Prostate gland (tissue), 2 donors: Measurements from ENCODE around the gene AK3. TPM values are rescaled to one million over a fixed set of nuclear protein-coding genes. Genes with fewer than 3 reads are reported as not detected.
"Not testable (repeated sequence)": the region's sequence is repeated elsewhere in the genome, so short reads cannot be mapped to it uniquely, and the experiment has no call there.

Source experiments
- DNase-seq: peaks from one replicate; pipeline ENCODE4 v3.0.0-alpha.2; 2019; ENCODE audit warnings: low spot score
- H3K27ac ChIP-seq, 2 donors: fragments of 200-600 bp; sonication (generic); 2 replicates each; pipeline ENCODE4 v1.5.1; 2017 to 2019
- H3K27me3 ChIP-seq: fragments of 200-600 bp; sonication (generic); replicated peaks from 2 replicates; pipeline ENCODE4 v1.5.1; 2019; ENCODE audit not compliant: insufficient read depth
- H3K36me3 ChIP-seq, 2 donors: fragments of 200-600 bp; sonication (generic); 1 replicate in 1 of 2; 2 replicates in 1 of 2; pipeline versions ENCODE4 v1.5.1 to v1.8.1; 2017 to 2019
- H3K4me1 ChIP-seq: fragments of 200-600 bp; sonication (generic); replicated peaks from 2 replicates; pipeline ENCODE4 v1.5.1; 2019
- H3K4me3 ChIP-seq, 2 donors: fragments of 200-600 bp; sonication (generic); 2 replicates each; pipeline ENCODE4 v1.5.1; 2017 to 2019
- H3K9me3 ChIP-seq: fragments of 200-600 bp; sonication (generic); 2 replicates; pipeline ENCODE4 v1.5.1; 2017
- POLR2A ChIP-seq: fragments of 450-650 bp; IDR thresholded peaks from one replicate; pipeline ENCODE4 v1.6.1; 2016; ENCODE audit warnings: antibody characterized with exemption, mild to moderate bottlenecking
- POLR2AphosphoS5 ChIP-seq: sonication (generic); formaldehyde crosslinking; IDR thresholded peaks from one replicate; pipeline ENCODE4 v1.6.1; 2017; ENCODE audit warnings: antibody characterized with exemption
- WGBS: methylation state at CpG from one replicate; pipeline ENCODE4 v1.1.5; 2018; 5-methylcytosine and 5-hydroxymethylcytosine counted together
- intact Hi-C: fragments of 100-400 bp; cut with DNase I; formaldehyde crosslinking; loops from one replicate; pipeline ENCODE4 v1.14.2; 2022
- total RNA-seq, 2 donors: library from RNA; depleted of rRNA; stranded (reverse); fragments of >200 nt; gene quantifications; one replicate each; pipeline ENCODE4 v1.1.0, GENCODE V29; 2016
- TF ChIP-seq, protein P1 (sequence below), 4 experiments: fragments of 200-600 bp in 2 of 4; fragments of 450-650 bp in 2 of 4; sonication (generic) in 2 of 4; IDR thresholded peaks; 1 replicate in 3 of 4; 2 replicates in 1 of 4; pipeline ENCODE4 v1.5.1; 2016 to 2019; ENCODE audit warnings: antibody characterized with exemption in 4 of 4, mild to moderate bottlenecking in 2 of 4, moderate library complexity in 2 of 4

AK3 gene
- total RNA-seq, 2 donors from 2014 or later: 44.8 to 74.3 TPM

DNA sequence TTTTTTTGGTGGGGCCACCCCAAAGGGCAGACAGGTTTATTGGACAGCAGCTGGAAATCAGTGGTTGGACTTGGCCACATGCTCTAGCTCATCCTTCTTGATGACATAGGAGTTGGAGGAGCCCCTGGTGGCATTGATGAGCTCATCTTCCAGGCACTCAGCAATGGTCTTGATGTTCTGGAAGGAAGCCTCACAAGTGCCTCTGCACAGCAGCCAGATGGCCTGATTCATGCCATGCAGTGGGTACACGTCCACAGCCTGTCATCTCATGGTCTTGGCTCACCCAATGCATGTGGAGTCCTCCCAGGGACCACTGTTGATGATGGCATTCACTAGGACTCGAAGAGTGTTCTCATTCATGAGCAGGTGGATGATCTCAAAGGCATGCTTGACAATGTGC, 40.4 kb upstream of the AK3 start:
- Histone ChIP-seq H3K36me3 (no peaks in the 10 kb centered on the region), H3K9me3 (no peaks in the 10 kb centered on the region), H3K4me1 (no peaks in the 10 kb centered on the region), H3K27ac (no peak overlapping the region), H3K27me3 (no peaks in the 10 kb centered on the region), H3K4me3 (no peak overlapping the region)
- no peak for DNase-seq
- no peak for TF ChIP-seq POLR2AphosphoS5
- TF ChIP-seq, protein P1, sequence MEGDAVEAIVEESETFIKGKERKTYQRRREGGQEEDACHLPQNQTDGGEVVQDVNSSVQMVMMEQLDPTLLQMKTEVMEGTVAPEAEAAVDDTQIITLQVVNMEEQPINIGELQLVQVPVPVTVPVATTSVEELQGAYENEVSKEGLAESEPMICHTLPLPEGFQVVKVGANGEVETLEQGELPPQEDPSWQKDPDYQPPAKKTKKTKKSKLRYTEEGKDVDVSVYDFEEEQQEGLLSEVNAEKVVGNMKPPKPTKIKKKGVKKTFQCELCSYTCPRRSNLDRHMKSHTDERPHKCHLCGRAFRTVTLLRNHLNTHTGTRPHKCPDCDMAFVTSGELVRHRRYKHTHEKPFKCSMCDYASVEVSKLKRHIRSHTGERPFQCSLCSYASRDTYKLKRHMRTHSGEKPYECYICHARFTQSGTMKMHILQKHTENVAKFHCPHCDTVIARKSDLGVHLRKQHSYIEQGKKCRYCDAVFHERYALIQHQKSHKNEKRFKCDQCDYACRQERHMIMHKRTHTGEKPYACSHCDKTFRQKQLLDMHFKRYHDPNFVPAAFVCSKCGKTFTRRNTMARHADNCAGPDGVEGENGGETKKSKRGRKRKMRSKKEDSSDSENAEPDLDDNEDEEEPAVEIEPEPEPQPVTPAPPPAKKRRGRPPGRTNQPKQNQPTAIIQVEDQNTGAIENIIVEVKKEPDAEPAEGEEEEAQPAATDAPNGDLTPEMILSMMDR (IDR thresholded peaks at IDR 0.05): no peak
- TF ChIP-seq POLR2A: no peak
- intact Hi-C loops: no loop called here
- 100% methylated on average over 1 of the region's 2 CpGs for WGBS

DNA sequence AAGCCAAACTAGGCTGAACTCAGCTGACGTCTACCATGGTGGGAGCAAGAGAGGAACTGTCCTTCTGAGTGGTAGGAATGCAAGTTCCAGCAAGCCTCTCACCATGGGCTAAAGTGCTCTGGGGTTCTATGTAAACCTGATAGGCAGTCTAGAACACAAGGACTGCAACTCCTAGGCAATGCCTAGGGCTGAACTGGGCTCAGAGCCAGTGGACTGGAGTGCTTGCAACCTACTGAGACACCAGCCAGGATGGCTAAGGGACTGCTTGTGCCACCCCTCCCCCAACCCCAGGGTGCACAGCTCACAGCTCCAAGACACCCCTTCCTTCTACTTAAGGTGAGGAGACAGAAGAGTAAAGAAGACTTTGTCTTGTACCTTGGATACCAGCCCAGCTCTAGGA, 39.6 kb upstream of the AK3 start:
- DNase-seq: no peak
- Histone ChIP-seq H3K36me3 (no peaks in the 10 kb centered on the region), H3K4me3 (no peak overlapping the region), H3K27ac (no peak overlapping the region), H3K27me3 (no peaks in the 10 kb centered on the region), H3K4me1 (no peaks in the 10 kb centered on the region), H3K9me3 (no peaks in the 10 kb centered on the region)
- TF ChIP-seq, protein P1 (IDR thresholded peaks at IDR 0.05): no peak
- TF ChIP-seq POLR2AphosphoS5 (no peak), POLR2A (no peak)
- intact Hi-C loops: no loop called here
- whole genome bisulfite sequencing: 86% methylated on average over 1 of the region's 1 CpG

DNA sequence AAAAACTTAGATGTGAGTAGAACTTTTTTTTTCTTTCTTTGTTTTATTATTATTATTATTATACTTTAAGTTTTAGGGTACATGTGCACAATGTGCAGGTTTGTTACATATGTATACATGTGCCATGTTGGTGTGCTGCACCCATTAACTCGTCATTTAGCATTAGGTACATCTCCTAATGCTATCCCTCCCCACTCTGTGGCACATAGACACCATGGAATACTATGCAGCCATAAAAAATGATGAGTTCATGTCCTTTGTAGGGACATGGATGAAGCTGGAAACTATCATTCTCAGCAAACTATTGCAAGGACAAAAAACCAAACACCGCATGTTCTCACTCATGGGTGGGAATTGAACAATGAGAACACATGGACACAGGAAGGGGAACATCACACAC, 34.0 kb upstream of the AK3 start:
- intact Hi-C loops, H3K4me3 ChIP-seq, H3K36me3 ChIP-seq, H3K27me3 ChIP-seq, H3K4me1 ChIP-seq, H3K9me3 ChIP-seq, DNase-seq, H3K27ac ChIP-seq: not testable (repeated sequence)
- 78% methylated on average over 2 of the region's 2 CpGs for WGBS

DNA sequence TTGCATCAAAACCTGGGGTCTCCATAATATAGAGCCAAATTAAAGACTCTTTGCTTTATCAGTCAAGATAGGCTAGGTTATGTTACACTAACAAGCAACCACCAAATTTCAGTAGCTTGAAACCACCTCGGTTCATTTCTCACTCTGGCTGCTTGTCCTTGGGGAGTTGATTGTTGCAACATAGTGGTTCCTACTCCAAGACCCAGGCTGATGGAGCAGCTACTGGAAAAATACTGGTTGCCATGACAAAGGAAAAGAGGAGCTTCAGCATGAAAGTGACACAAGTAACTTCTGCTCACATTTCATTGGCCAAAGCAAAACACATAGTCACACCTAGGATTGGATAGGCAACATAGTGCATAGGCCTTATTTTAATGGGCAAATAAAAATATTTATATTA, 33.2 kb upstream of the AK3 start:
- Histone ChIP-seq H3K4me1 (no peaks in the 10 kb centered on the region), H3K27ac (no peak overlapping the region), H3K36me3 (no peaks in the 10 kb centered on the region), H3K4me3 (no peak overlapping the region), H3K9me3 (no peaks in the 10 kb centered on the region), H3K27me3 (no peaks in the 10 kb centered on the region)
- intact Hi-C loops: no loop called here
- WGBS: 85% methylated on average over 1 of the region's 1 CpG
- no peak for DNase-seq
- no peak for TF ChIP-seq POLR2AphosphoS5
- TF ChIP-seq, protein P1 (IDR thresholded peaks at IDR 0.05): no peak
- TF ChIP-seq POLR2A: no peak

DNA sequence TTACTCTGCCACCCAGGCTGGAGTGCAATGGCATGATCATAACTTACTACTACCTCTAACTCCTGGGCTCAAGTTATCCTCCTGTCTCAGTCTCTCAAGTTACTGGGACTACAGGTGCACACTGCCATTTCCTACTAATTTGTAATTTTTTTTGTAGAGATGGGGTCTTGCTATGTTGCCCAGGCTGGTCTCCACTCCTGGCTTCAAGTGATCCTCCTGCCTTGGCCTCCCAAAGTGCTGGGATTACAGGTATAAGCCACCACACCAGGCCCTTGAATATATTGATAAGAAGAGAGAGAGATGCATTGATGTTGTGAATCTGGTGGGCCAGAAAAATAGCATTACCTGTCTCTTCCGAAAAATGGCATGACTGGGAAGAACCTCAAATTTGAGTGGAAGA, 30.8 kb upstream of the AK3 start:
- intact Hi-C loops: no loop called here
- TF ChIP-seq, protein P1 (IDR thresholded peaks at IDR 0.05): no peak
- TF ChIP-seq POLR2AphosphoS5 (no peak), POLR2A (no peak)
- H3K27ac ChIP-seq: no peak overlapping the region

More for the DNA sequence above, 30.8 kb upstream of the AK3 start:
- Histone ChIP-seq H3K4me1 (no peaks in the 10 kb centered on the region), H3K4me3 (no peak overlapping the region), H3K9me3 (no peaks in the 10 kb centered on the region), H3K36me3 (no peaks in the 10 kb centered on the region), H3K27me3 (no peaks in the 10 kb centered on the region)
- no peak for DNase-seq
- 91% methylated on average over 1 of the region's 1 CpG for WGBS
